GM21786 (cell line): ENCODE data around the gene RPL10.
A peak's percentile ranks its signal among the peaks of the same experiment; 100 is the strongest.

Source experiments
- ATAC-seq: cut with Tn5 transposase; IDR thresholded peaks from one replicate; pipeline ENCODE4 v1.9.1; 2021; ENCODE audit not compliant: unreplicated experiment

Gene RPL10

GRCh38 chrX:154428176-154429171, 30.3 kb downstream of the RPL10 start, which contains the start of gene ATP6AP1:
Gene ATP6AP1, plus strand, starts transcription at chrX:154428677. Its CDS starts 16 bp downstream, at chrX:154428693.
- ATAC-seq = peak; percentile 97

GRCh38 chrX:154429711-154430110, 31.5 kb downstream of the RPL10 start:
- ATAC-seq = no peak

GRCh38 chrX:154430479-154430878, 32.3 kb downstream of the RPL10 start:
- ATAC-seq = no peak

- ATAC-seq = no peak
Observed at GRCh38 chrX:154430916-154431315, 32.7 kb downstream of the RPL10 start.

- no peak for ATAC-seq
Observed at GRCh38 chrX:154431341-154431740, 33.2 kb downstream of the RPL10 start.

- ATAC-seq = no peak
Observed at GRCh38 chrX:154432210-154432609, 34.0 kb downstream of the RPL10 start.

- no peak for ATAC-seq
Observed at GRCh38 chrX:154433605-154434004, 35.4 kb downstream of the RPL10 start.

GRCh38 chrX:154434394-154435168, 36.4 kb downstream of the RPL10 start:
- no peak for ATAC-seq

- no peak for ATAC-seq
Observed at GRCh38 chrX:154435171-154435733, 37.1 kb downstream of the RPL10 start.

- peak; percentile 61 for ATAC-seq
Observed at GRCh38 chrX:154436374-154436982, 38.3 kb downstream of the RPL10 start.

GRCh38 chrX:154436983-154437752, 39.0 kb downstream of the RPL10 start, which contains the start of gene GDI1:
Gene GDI1, plus strand, starts transcription at chrX:154437154. Its CDS starts 101 bp downstream, at chrX:154437255.
- ATAC-seq = peak; percentile 36

GRCh38 chrX:154437971-154438893, 40.1 kb downstream of the RPL10 start:
- no peak for ATAC-seq

- no peak for ATAC-seq
Observed at GRCh38 chrX:154439841-154440240, 41.7 kb downstream of the RPL10 start.

- ATAC-seq = no peak
Observed at GRCh38 chrX:154440623-154441357, 42.6 kb downstream of the RPL10 start.

- no peak for ATAC-seq
Observed at GRCh38 chrX:154441564-154441963, 43.4 kb downstream of the RPL10 start.

- no peak for ATAC-seq
Observed at GRCh38 chrX:154441984-154442707, 44.0 kb downstream of the RPL10 start.

- no peak for ATAC-seq
Observed at GRCh38 chrX:154443479-154443910, 45.3 kb downstream of the RPL10 start.
